CD4-positive, alpha-beta T cell treated with Interleukin-4 for 4 hours (primary cell): ENCODE data around the gene CCDC85A.

Source experiments
- DNase-seq: peaks from one replicate; pipeline ENCODE4 v3.0.0-alpha.2; 2020

CCDC85A gene

DNA sequence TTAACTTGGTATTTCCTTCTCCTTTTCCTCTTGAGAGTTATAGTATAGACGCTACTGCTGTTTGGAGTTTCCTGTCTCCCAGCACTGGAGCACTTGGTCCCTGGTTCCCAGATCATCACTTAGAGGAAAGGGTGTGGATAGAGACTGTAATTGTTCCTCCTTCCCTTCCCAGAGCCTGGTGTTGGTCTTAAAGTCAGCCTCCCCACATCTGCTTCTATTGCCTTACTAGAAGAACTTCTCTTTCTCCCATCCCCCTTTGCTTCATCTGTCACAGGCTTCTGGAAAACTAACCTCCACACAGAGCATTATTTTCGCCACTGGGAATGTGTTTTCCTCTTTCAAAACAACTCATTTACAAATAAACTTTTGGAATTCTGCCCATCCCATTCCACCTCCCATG is 131.0 kb downstream of the CCDC85A start:
- DNase-seq, result no peak

DNA sequence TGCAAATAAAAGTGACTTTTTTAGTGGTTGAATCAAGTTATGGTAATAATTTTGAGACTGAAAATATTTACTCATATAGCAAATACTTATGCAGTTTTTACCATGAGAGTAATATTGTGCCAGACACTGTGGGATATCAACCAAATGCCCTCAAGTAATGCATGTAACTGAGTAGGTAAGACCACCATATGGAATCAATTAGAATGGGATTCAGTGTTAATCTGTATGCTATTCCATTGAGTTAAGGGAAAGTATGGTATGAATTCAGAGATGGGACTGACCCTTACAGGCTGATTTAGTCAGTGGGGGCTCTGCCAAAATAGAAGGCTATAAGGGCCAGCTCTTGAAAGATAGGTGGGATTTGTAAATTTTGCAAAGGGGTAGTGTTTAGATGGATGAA is 131.6 kb downstream of the CCDC85A start:
- no peak for DNase-seq

DNA sequence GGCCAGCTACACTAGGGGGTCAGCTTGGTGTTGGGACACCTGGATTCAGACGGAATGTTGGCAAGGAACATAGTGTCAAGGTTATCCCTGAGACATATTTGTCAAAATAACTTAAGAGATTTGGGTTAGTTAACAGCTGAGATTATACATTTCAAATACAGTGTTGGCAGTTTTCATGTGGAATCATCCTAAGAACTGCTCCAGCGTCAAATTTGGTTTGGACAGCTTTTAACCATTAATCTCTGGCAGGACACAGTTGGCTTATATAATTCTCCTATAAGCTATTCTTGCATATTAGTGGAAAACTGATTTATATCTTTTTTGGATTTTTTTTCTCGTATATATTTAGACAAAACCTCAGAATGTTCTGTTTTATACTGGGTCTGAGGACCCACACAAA is 132.2 kb downstream of the CCDC85A start:
- no peak for DNase-seq

DNA sequence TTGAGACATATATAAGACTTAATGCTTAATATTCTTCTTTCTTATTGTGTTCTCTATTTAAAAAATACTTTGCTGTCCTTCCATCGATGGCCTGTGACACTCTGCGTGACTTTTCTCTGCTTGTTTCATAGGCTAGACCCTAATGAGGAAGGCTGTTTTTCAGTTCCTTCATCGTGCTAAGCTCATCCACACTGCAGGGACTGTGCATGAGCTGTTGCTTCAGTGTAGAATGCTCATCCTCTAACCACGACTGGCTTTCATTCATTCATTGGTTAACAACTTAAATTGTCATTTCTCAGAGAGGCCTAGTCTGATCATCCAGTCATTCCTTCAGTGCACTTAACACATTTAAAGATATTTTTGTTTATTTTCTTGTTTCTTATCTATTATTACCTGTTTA is 134.4 kb downstream of the CCDC85A start:
- no peak for DNase-seq

DNA sequence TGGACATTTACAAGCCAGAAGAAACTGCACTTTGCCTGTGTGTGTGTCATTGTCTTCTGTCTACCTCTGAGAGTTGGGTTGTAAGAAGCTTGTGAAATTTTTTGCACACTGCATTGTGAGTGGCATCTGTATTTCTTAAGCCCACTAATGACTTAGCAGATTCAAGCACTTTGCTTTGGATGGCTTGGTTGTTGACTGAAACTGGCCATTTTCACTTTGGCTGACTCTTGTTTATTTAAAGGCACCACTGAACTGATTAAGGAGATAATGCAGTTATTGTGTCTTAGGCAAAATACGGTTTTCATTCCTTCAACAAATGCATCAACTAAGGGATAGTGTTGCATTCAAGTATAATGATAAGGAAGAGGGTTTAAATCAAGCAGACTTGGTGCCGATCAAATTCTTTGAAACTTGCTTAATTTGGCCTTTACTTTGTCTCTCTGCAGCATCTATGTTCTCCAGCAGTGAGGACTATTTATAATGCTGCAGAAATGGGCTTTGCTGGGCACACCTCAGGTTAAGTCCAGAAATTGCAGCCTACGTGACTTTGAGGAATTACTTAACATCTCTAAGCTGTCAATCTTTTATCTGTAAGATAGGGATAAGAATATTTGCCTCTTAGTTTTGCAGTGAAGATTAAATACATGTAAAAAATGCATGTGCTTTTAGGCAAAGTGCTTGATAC is 142.0 kb downstream of the CCDC85A start:
- no peak for DNase-seq

DNA sequence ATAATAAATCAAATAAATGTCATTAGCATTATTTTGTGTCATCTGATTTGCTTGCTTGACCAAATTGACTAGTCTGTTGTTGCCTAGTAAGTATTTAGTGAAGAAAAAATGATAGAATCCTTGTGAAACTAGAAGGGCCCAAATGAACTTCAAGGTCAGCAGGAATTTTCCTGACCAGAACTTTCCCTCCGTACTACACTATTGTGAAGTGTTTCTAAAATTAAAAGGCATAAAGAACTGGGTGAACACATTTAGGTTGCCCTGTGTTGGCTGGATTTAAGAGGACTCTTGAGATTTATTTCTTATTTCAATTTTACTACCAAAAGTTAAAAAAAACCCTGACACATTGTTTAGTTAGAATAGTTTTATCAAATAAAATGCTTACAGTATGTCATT is 142.6 kb downstream of the CCDC85A start:
- DNase-seq, result no peak

DNA sequence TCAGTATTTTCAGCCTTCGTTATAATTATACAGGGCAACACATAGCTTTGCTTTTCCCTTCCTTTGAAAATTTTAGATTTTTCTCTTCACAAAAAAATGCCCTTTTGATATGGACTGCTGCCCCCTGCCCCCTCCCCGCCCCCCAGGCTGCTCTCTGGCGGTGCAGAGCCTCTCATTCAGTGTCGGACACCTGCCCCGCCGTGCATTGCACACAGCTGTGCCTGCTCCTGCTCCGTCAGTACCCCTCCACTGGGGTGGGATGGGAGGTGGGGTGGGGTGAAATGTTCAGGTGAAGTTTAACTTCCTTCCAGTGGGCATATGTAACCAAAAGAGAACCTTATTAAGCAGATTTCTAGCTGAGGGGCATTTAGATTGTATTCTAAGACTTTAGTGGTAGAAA is 148.0 kb downstream of the CCDC85A start:
- no peak for DNase-seq

DNA sequence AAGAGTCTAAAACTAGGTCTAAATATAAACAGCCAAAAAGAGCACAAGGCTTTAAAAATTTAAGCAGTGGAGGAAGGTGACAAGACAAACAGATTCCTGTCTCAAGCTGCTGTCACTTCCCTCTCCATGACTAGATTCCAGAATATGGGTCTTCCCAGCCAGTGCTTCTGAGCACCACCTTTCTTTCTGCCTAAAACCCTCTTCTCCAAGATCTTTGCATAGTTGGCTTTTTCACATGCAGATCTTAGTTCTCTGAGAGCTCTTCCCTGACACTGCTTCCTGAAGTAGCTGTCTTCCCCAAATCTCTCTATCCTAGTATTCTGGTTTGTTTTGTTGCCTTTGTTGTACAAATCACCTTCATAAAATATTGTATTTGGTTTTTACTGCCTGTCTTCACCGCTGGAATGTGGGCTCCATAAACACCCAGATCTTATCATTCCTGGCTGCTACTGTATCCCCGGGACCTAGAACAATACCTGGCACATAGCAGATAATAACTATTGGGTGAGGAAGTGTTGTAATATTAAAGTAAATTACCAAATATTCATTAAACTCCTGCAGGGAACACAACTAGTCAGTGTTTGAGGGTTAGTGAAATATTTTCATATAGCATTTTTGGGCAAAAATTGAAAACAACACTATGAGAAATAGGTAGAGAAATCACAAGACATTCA is 150.2 kb downstream of the CCDC85A start:
- DNase-seq, result no peak

DNA sequence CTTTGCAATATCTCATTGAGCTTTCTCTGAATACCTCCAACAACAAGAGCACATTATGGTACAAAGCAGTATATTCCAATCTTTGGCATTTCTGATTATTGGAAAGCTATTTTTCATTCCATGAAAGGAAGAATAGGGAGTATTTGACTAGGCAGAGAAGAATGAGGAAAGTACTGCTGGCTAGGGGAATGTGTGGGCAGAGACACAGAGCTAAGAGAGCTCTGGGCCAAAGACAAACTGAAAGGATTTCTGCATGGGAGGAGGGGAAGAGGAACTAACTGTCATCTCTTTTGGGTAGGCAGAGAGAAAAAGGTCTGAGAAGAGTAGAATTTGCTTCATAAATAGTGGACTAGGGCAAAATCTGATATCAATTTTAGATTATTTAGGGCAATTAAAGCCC is 150.8 kb downstream of the CCDC85A start:
- DNase-seq, result no peak

DNA sequence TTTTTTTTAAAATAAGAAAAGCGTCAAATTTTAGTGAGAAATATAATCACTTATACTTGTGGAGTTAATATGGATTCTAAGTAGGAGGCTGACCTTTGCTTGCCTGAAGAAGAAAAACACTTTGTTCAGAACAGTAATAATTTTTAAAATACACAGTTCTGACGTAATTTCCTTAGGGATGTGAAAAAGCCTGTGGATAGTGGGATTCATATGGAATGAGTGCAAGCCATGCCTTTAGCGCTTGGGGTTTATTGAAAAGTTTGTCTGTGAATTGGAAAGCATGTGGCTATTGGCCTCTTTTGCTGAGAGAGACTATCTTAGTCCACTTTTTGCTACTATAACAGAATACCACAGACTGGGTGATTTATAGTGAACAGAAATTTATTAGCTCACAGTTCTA is 151.3 kb downstream of the CCDC85A start:
- DNase-seq, result no peak

DNA sequence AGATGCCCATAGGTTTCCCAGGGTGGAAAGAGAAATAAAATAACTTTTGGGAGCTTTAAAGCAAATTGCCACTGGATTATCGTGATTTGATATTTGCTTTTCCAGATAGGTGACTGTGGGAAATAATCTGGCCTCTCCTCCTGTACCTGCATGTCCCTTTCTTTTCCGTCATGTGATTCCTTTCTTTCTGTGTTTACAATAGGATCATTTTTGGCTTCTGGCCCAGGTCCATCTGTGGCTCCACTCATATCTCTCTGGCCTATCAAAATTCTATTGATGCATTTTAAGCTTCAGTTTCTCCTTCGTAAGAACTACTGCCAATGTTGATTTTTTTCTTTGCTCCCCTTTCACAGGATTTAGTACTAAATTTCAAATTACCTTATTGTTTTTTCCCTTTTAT is 153.6 kb downstream of the CCDC85A start:
- DNase-seq, result no peak

DNA sequence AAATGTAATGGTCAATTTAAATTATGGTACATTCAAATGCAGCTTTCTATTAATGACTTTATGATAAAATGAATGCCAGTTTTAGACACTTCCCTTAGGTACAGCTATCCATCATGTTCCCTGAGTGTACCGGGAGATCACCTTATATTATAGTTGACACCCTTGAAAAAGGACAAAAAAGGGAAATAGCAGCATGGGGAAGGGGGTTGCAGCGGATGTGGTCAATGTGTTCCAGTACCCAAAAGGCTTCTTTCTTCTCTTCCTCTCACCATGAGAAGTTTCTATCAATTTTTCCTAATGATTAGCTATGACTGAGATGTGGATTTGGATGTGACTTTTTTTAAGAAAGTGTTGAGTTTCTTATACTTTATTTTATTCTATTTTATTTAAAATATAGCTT is 154.4 kb downstream of the CCDC85A start:
- no peak for DNase-seq

DNA sequence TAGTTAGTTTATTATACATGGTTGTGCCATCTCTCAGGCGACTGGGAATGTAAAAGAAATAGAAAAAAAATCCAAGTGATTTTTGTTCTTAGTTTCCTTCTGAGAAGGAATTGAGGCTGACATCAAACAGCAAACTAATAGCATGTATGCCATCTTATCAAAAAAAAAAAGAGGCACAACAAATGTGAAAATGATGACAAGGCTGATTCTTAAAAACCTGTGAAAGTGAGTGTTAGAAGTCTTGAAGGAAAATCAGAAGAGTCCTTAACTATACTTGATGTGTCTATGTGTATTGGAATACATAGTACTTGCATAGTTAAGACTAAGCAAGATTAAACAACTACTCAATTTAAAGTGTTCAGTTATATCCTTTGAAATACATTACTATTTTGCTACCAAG is 161.0 kb downstream of the CCDC85A start:
- DNase-seq, result no peak

DNA sequence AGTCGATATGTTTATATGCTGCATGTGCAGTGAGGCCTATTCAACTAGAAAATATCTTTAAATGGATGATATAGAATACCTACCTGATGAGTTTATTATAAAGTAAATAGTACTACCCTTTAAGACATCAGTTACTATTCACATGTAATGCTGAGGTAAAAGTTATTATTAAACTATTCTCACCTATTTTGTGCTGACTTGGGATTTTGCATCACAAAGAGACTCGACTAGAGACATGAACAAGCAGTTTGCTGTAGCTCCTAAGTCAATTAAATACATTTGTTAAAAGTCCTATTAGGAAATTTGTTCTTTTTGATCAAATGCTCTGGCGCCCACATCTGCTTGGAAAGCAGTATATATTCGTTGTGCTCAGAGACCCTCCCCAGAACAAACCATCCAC is 164.1 kb downstream of the CCDC85A start:
- no peak for DNase-seq

DNA sequence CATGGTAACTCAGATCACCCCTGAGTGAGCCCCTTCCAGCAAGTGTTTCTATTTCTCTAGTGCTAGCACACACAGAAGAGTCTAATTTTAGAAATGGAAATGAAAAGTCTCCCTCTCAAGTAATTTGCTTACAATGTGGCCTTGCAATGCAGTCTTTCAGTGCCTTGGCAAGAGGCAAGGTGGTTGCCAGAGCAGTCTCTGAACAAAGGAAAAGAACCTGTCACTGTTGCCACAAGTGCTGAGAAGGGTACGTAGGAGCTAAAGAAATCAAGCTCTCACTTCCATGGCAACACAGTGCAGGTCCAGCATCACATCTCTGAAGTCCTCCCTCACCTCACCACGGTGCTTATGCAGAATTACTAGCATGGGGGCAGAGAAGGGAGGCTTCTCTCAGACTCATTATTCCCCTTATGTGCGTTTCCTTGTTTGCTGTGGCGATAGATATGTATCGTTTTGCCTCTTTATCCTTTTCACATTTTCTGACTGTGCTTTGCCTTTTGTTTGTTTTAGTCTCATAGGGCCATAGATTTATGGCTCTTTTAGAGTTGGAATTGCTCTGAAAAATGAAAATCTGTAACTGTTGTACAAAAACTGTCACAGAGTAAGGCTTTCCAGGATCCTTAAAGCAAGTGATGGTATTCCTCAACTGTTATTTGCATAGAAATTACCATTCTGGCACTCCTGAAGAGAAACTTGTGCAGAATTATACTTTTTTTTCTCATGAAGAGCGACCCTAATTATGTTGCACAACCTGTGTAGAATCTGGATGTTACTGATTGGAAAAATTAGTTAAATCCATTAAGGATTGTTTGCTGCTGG is 164.8 kb downstream of the CCDC85A start:
- DNase-seq, result no peak

DNA sequence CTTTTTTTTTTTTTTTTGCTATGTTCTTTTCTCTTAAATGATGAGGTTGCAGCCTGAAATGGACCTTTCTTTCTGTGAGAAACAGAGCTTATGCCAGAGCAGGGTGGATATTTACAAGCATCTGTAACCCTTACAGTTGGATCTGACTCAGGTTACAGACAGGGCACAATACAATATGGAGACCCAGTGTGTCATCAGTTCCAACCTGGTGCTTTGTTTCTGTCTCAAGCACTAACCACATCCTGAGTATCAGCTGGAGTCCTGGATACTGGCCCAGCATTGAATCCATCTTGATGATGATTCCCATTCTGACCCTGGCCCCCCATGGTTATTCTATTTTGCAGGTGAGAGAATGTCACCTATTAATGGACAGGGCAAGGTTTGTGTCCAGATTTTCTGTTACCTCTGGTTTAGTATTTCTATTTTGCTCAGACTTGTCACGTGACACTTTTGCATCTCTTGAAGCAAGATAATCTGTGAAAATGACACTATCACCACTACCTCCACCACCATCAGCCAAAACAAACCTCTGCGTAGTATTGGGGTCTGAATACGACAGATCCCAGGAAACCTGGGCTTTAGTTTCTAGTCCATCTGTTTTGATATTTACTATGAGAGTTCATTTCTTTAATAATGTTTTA is 174.0 kb downstream of the CCDC85A start:
- no peak for DNase-seq

DNA sequence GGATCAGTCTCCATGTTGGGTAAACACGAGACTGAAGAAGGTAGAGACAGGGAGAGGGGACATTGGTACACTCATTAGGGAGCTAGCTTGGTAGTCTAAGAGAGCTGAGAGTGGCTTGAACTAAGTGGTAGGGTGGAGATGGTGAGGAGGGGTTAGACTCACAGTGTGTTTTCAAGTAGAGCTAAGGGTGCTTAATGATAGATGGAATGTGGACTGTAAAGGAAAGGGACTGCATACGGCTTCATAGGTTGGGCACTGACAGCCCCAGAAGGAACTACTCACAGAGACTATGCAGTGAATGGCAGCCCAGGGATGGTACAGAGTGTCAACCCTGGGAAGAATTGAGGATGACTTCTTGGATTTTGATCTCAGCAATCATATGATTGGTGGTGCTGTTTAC is 178.1 kb downstream of the CCDC85A start:
- DNase-seq, result no peak

DNA sequence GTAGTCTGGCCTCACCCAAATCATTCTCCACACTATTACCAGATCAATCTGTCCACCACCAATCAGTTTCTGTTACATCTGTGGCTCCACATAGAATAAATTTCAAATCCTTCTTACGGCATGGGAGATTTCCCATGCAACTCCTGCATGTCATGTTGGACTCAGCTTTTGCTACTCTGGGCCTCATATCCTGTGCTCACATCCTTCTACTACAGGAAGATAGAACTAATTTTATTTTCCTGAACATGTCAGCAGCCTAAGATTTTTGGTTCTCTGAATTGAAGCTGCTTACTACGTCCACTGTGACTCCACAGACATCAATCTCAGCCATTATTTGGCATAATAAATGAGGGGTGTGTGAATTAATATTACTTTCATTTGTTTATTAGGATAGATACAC is 181.1 kb downstream of the CCDC85A start:
- DNase-seq, result no peak

DNA sequence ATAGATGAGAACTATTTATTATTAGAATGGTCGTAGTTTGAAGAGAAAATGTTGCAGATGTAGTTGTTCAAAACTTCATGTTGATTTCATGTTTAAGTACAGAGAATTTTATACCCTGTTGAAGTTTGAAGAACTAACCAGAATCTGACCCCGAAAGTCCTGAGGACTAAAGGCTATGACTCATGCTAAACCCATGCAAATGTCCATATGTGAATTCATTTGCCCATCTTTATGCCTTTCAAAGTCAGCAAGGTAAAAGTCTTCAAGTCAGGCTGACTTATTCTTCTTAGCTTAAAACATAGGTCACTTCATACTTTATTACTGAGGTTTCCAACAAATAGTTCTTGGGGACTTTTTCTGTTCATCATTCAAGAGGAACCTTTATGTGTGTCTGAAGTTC is 185.5 kb downstream of the CCDC85A start:
- DNase-seq, result no peak

DNA sequence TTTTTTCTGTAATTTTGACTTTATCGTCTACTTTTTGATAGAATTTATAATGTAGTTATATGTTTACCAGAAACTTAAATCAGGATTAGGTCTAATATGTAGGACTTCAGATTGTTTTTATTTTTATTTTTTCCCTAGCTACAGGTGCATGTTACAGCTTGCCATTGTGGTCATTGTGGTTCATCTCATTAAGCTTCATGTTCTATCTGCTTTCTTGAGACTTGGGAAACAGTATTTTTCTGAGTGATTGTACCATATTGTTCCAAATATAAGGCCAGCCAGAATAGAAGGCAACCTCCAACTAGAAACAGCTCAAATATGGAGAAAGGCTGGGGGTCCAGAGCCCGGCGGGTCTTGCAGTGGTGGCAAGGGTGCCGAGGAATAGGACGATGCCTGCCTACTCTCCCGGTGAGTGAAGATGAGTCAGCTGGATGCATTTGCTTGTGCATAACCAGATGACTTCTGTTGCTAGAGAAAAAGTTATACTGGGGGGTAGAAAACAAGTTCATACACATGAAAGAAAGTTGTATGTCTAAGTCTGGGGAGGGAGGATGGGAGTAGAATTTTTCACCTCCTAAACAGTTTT is 188.4 kb downstream of the CCDC85A start:
- no peak for DNase-seq

DNA sequence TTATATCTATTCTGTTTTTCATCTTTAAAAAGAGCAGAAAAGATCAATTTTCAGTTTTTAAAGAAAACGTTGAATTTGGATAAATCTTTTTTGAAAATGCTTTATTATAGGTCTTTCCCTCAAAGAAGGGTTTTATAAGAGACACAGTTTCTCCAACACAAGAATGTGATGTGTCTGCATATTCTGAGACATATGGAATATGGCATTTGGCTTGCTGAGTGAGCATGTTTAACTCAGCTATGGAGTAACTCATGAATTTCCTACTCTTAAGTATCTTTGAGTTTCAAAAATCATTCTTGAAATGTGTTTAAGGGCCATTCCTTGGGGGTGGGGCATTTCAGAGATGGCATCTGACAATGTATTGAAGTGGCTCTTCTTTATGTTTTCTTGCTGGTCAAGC is 191.5 kb downstream of the CCDC85A start:
- no peak for DNase-seq

DNA sequence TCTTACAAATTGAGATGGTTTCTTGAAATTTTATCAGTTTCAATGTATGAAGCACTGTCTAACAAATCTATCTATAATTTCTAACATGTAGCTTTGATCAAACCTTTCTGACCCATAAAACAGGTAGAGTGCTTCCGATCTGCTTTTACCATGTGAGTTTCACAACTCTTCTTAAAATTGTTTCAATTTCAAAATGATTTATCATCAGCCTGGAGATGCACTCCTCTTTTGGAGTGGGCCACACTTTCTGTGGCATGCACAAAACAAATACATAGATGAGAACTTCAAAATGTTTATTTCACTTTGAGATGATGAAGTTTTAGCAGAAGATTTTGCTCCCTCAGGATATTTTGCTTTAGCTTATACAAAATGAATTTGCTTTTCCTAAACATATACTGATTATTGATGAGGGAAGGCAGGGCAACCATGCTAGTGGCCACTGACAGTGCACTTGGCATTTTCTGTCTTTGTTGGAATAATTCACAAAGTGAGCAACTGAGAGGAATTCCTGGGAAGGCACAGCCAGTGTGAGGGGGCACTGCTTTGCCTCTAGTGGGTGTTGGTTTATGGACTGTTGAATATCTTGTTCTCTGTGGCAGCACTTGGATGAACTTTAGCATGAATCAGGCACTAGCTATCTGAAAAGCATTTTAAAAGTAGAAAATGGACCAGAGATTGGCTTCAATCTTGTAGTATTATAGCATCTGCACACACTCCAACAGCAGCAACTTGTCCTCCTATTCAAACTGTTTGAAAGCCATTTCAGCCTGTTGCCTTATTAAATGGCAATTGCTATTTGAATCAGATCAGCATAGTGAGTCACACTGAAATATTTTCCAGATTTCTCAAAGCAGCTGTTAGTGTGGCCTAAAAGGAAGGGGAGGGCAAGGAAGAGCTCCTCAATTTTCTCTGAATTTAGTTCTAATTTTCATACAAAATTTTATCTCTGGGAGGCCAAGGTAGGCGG is 193.2 kb downstream of the CCDC85A start:
- no peak for DNase-seq
